Esophagus muscularis mucosa (tissue), 4 donors: ENCODE measurements around the gene TTC9C. TPM values are rescaled to one million over a fixed set of nuclear protein-coding genes. Genes with fewer than 3 reads are reported as not detected.

Experiments
- DNase-seq: peaks from one replicate; pipeline ENCODE4 v3.0.0-alpha.2; 2017; ENCODE audit errors: extremely low spot score
- H3K27ac ChIP-seq, 4 donors: fragments of 200-600 bp; sonication (generic); replicated peaks in 1 of 4; 1 replicate in 3 of 4; 2 replicates in 1 of 4; pipeline ENCODE4 v1.5.1; 2016 to 2019; ENCODE audit warnings: mild to moderate bottlenecking in 1 of 4
- H3K27me3 ChIP-seq, 4 donors: fragments of 200-600 bp; sonication (generic); one replicate each; pipeline versions ENCODE4 v1.5.1 to v1.6.0; 2016 to 2019
- H3K36me3 ChIP-seq, 4 donors: fragments of 200-600 bp; sonication (generic); one replicate each; pipeline ENCODE4 v1.5.1; 2016 to 2019
- H3K4me1 ChIP-seq, 4 donors: fragments of 200-600 bp; sonication (generic); one replicate each; pipeline ENCODE4 v1.5.1; 2016 to 2019
- H3K4me3 ChIP-seq, 4 donors: fragments of 200-600 bp; sonication (generic); 1 replicate in 2 of 4; 2 replicates in 2 of 4; pipeline ENCODE4 v1.5.1; 2016 to 2019; ENCODE audit warnings: mild to moderate bottlenecking in 4 of 4, moderate library complexity in 1 of 4
- H3K9me3 ChIP-seq, 4 donors: fragments of 200-600 bp; sonication (generic); 1 replicate in 3 of 4; 2 replicates in 1 of 4; pipeline ENCODE4 v1.5.1; 2016 to 2019
- CTCF ChIP-seq, 3 experiments: fragments of 200-600 bp in 2 of 3; fragments of 450-650 bp in 1 of 3; sonication (generic) in 2 of 3; IDR thresholded peaks; one replicate each; pipeline ENCODE4 v1.5.1; 2017 to 2019; ENCODE audit warnings: antibody characterized with exemption in 3 of 3, mild to moderate bottlenecking in 2 of 3, moderate library complexity in 1 of 3
- EP300 ChIP-seq: sonication (generic); formaldehyde crosslinking; IDR thresholded peaks from one replicate; pipeline ENCODE4 v1.6.1; 2017; ENCODE audit warnings: antibody characterized with exemption
- POLR2A ChIP-seq: fragments of 450-650 bp; IDR thresholded peaks from one replicate; pipeline ENCODE4 v1.6.1; 2017; ENCODE audit warnings: antibody characterized with exemption, moderate library complexity, mild to moderate bottlenecking, low read depth
- POLR2AphosphoS5 ChIP-seq, 2 donors: sonication (generic); formaldehyde crosslinking; IDR thresholded peaks; one replicate each; pipeline ENCODE4 v1.6.1; 2017; ENCODE audit warnings: antibody characterized with exemption in 2 of 2
- WGBS: methylation state at CpG from one replicate; pipeline ENCODE4 v1.1.5; 2018; 5-methylcytosine and 5-hydroxymethylcytosine counted together
- intact Hi-C: fragments of 100-400 bp; cut with DNase I; formaldehyde crosslinking; loops from one replicate; pipeline ENCODE4 v1.15.1; 2023
- total RNA-seq, 4 donors: library from RNA; depleted of rRNA; stranded (reverse); fragments of >200 nt; gene quantifications; one replicate each; pipeline versions ENCODE4 v1.1.0 to v1.2.1, GENCODE V29; 2016

Gene TTC9C
- total RNA-seq, 4 donors from 2014 or later: 12.9 to 22.9 (median 18.2) TPM

GRCh38 chr11:62709247-62710000 lies 18.9 kb upstream of the TTC9C start:
- intact Hi-C loops: no loop called here
- 2% methylated on average over 46 of the region's 47 CpGs for WGBS
- H3K27me3 ChIP-seq: no peaks in the 10 kb centered on the region
- TF ChIP-seq POLR2AphosphoS5 (IDR thresholded peaks at IDR 0.05) (peak; percentile 87 to 88), CTCF (IDR thresholded peaks at IDR 0.05) (peak in 2 of 3 experiments; percentile 14 to 40), POLR2A (no peak), EP300 (no peak)
- DNase-seq: peak; percentile 99
- H3K27ac ChIP-seq: peak overlapping the region; percentile 91 to 95 (median 92)
- peaks cover 19 to 40% (median 39%) of the 10 kb centered on the region in 4 donors for H3K36me3 ChIP-seq
- H3K4me3 ChIP-seq: peak overlapping the region; percentile 57 to 70 (median 65)
- H3K4me1 ChIP-seq: peaks cover 43 to 51% (median 44%) of the 10 kb centered on the region in 4 donors
- no peaks in the 10 kb centered on the region for H3K9me3 ChIP-seq

GRCh38 chr11:62710001-62710345 lies 18.3 kb upstream of the TTC9C start:
- Histone ChIP-seq H3K36me3 (peaks cover 24 to 45% (median 44%) of the 10 kb centered on the region in 4 donors), H3K27me3 (no peaks in the 10 kb centered on the region), H3K4me1 (peaks cover 42 to 49% (median 45%) of the 10 kb centered on the region in 4 donors), H3K9me3 (no peaks in the 10 kb centered on the region), H3K4me3 (peak overlapping the region; percentile 57 to 70 (median 65)), H3K27ac (peak overlapping the region; percentile 91 to 95 (median 92))
- TF ChIP-seq POLR2AphosphoS5 (IDR thresholded peaks at IDR 0.05) (no peak), EP300 (no peak), CTCF (IDR thresholded peaks at IDR 0.05) (no peak), POLR2A (no peak)
- no peak for DNase-seq
- intact Hi-C loops: no loop called here
- WGBS: 58% methylated on average over 6 of the region's 7 CpGs

GRCh38 chr11:62712276-62712812 lies 15.9 kb upstream of the TTC9C start:
- H3K27ac ChIP-seq: no peak overlapping the region
- DNase-seq: no peak
- H3K9me3 ChIP-seq: no peaks in the 10 kb centered on the region
- no peak for TF ChIP-seq POLR2AphosphoS5 (IDR thresholded peaks at IDR 0.05)
- H3K36me3 ChIP-seq: peaks cover 46 to 69% (median 68%) of the 10 kb centered on the region in 4 donors
- intact Hi-C loops: no loop called here
- peaks cover 22 to 36% (median 28%) of the 10 kb centered on the region in 4 donors for H3K4me1 ChIP-seq
- no peak overlapping the region for H3K4me3 ChIP-seq
- no peaks in the 10 kb centered on the region for H3K27me3 ChIP-seq
- WGBS: 78% methylated on average over 6 of the region's 6 CpGs

GRCh38 chr11:62712861-62713260 lies 15.4 kb upstream of the TTC9C start:
- TF ChIP-seq POLR2AphosphoS5 (IDR thresholded peaks at IDR 0.05): no peak
- no peak for TF ChIP-seq EP300
- no peak for TF ChIP-seq POLR2A
- TF ChIP-seq CTCF (IDR thresholded peaks at IDR 0.05): no peak
- Histone ChIP-seq H3K27ac (no peak overlapping the region), H3K4me1 (peaks cover 19 to 35% (median 26%) of the 10 kb centered on the region in 4 donors), H3K4me3 (no peak overlapping the region), H3K36me3 (peaks cover 52 to 74% (median 73%) of the 10 kb centered on the region in 4 donors), H3K9me3 (no peaks in the 10 kb centered on the region), H3K27me3 (no peaks in the 10 kb centered on the region)
- 64% methylated on average over 3 of the region's 3 CpGs for WGBS
- DNase-seq: no peak
- intact Hi-C loops: no loop called here

GRCh38 chr11:62713343-62713742 lies 14.9 kb upstream of the TTC9C start:
- WGBS: 82% methylated on average over 2 of the region's 2 CpGs
- no peak for TF ChIP-seq POLR2AphosphoS5 (IDR thresholded peaks at IDR 0.05)
- TF ChIP-seq EP300: no peak
- TF ChIP-seq POLR2A: no peak
- TF ChIP-seq CTCF (IDR thresholded peaks at IDR 0.05): no peak

More at GRCh38 chr11:62713343-62713742, 14.9 kb upstream of the TTC9C start:
- Histone ChIP-seq H3K27ac (peak overlapping the region in 1 of 4 donors; percentile 8), H3K36me3 (peaks cover 56 to 79% (median 78%) of the 10 kb centered on the region in 4 donors), H3K9me3 (no peaks in the 10 kb centered on the region), H3K4me1 (peaks cover 17 to 33% (median 24%) of the 10 kb centered on the region in 4 donors), H3K27me3 (no peaks in the 10 kb centered on the region), H3K4me3 (no peak overlapping the region)
- no peak for DNase-seq
- intact Hi-C loops: no loop called here
